Endothelial cell (in vitro differentiated cells): ENCODE measurements around the gene PTPRE. TPM values are rescaled to one million over a fixed set of nuclear protein-coding genes. Genes with fewer than 3 reads are reported as not detected.

Experiments used
- DNase-seq: peaks from one replicate; pipeline ENCODE4 v3.0.0; 2021; ENCODE audit warnings: low spot score
- H3K27ac Mint-ChIP-seq: one replicate; pipeline ENCODE4 v1.8.0; 2021; ENCODE audit warnings: mixed read lengths, inconsistent platforms; ENCODE audit not compliant: unreplicated experiment
- H3K27me3 Mint-ChIP-seq: one replicate; pipeline ENCODE4 v1.8.0; 2021; ENCODE audit warnings: mild to moderate bottlenecking, moderate library complexity, mixed read lengths, inconsistent platforms; ENCODE audit not compliant: unreplicated experiment
- H3K36me3 Mint-ChIP-seq: one replicate; pipeline ENCODE4 v1.8.0; 2021; ENCODE audit warnings: mild to moderate bottlenecking, low read depth, mixed read lengths, inconsistent platforms; ENCODE audit not compliant: unreplicated experiment
- H3K4me1 Mint-ChIP-seq: one replicate; pipeline ENCODE4 v1.8.0; 2021; ENCODE audit warnings: mild to moderate bottlenecking, mixed read lengths, inconsistent platforms; ENCODE audit not compliant: unreplicated experiment
- H3K4me3 Mint-ChIP-seq: one replicate; pipeline ENCODE4 v1.8.0; 2021; ENCODE audit warnings: mild to moderate bottlenecking, mixed read lengths, inconsistent platforms; ENCODE audit not compliant: unreplicated experiment
- H3K9me3 Mint-ChIP-seq: one replicate; pipeline ENCODE4 v1.8.0; 2021; ENCODE audit warnings: mixed read lengths, inconsistent platforms; ENCODE audit not compliant: unreplicated experiment
- CTCF ChIP-seq: fragments of 200-600 bp; sonication (generic); IDR thresholded peaks from one replicate; pipeline ENCODE4 v1.5.0; 2021; ENCODE audit warnings: antibody characterized with exemption; ENCODE audit not compliant: unreplicated experiment
- total RNA-seq: library from RNA; stranded (reverse); fragmentation: NEBNext Ultra II Directional; extraction: Animal tissue kit (Norgen Biotek cat#: 25700); gene quantifications from one replicate; pipeline ENCODE4 v1.2.1, GENCODE V29; 2021; ENCODE audit not compliant: unreplicated experiment

PTPRE gene
- total RNA-seq, 1 donor from 2014 or later: 117 TPM

DNA sequence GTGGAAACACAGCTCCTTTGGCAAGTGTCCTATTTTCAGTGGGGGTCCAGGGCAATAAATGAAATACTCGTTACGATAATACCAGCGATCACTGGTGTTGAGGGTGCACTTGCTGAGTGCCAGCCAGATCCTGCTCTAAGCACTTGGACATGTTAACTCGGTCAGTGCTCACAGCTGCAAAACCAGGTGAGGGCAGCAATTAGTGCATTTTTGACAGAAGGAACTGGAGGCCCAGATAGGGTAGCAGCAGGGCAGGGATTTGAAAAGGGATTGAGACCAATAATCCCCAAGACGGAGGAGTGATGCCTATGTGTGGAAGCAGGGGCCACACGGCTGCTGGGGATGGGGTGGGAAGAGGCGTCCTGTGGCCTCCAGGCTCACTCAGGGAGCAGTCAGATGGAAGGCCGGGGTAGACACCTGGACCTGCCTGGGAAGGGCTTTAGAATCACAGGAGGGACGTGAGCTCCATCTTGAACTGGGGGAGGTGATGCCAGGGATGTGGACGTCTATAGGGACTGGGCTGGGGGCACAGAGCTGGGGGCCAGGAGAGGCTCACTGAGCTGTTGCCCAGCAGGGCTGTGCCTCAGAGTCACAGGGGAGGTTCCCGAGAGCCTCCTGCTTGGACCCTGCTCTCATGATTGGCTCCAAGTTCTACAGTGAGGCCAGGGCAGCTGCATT lies 14.3 kb downstream of the PTPRE start:
- no peak for DNase-seq
- Mint-ChIP-seq H3K27ac (peak overlapping the region; percentile 36), H3K36me3 (peaks cover 16% of the 10 kb centered on the region), H3K9me3 (no peaks in the 10 kb centered on the region), H3K4me3 (no peak overlapping the region), H3K27me3 (peaks cover 17% of the 10 kb centered on the region), H3K4me1 (peaks cover 67% of the 10 kb centered on the region)
- no peak for TF ChIP-seq CTCF

DNA sequence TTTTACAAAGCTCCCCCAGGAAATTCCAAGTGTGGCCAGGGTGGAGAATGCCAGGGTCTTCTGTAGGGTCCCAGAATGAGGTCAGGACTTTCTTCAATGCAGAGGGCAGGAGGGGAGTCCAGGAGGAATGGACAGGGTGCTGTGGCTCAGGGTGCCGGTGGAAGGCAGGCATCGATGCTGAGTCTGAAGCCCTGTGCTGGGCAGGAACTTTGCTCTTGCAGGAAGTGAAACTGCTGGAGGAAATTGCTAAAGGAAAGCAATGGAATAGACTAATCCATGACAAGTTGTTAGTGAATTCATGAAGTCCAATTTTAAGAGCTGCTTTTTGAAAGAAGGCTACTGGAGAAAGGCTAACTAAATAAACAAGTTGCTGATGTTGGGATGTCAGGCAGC lies 14.8 kb downstream of the PTPRE start:
- H3K27me3 Mint-ChIP-seq: peaks cover 17% of the 10 kb centered on the region
- no peaks in the 10 kb centered on the region for H3K9me3 Mint-ChIP-seq
- no peak for TF ChIP-seq CTCF
- peaks cover 67% of the 10 kb centered on the region for H3K4me1 Mint-ChIP-seq
- H3K4me3 Mint-ChIP-seq: no peak overlapping the region
- H3K36me3 Mint-ChIP-seq: peaks cover 18% of the 10 kb centered on the region
- DNase-seq: no peak
- peak overlapping the region; percentile 24 for H3K27ac Mint-ChIP-seq

DNA sequence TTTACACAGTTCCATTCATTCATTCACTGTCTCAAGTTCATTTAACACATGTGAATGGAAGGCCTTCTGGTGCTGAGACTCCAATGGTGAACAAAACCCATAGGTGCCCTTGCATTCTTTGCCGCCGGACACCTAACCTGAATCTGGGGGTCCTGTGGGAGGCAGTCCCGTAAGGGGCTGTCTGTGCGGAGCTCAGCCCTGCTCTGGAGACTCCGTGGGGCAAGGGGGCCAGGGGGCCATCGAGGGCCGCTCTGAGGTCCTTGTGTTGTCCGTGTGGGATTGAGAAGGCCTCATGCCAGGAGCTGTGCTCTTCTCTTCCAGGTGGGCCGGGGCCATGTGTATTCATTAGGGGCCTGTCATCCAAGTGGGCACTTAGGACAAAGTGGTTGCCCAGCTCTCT lies 15.3 kb downstream of the PTPRE start:
- Mint-ChIP-seq H3K36me3 (peaks cover 14% of the 10 kb centered on the region), H3K4me1 (peaks cover 67% of the 10 kb centered on the region), H3K27me3 (peaks cover 14% of the 10 kb centered on the region), H3K4me3 (no peak overlapping the region), H3K9me3 (no peaks in the 10 kb centered on the region), H3K27ac (peak overlapping the region; percentile 24)
- TF ChIP-seq CTCF: no peak
- no peak for DNase-seq

GRCh38 chr10:127922675-127923366 lies 15.9 kb downstream of the PTPRE start:
- no peak for DNase-seq
- Mint-ChIP-seq H3K27me3 (peaks cover 14% of the 10 kb centered on the region), H3K27ac (peak overlapping the region; percentile 42), H3K4me3 (no peak overlapping the region), H3K9me3 (no peaks in the 10 kb centered on the region), H3K36me3 (peaks cover 13% of the 10 kb centered on the region), H3K4me1 (peaks cover 71% of the 10 kb centered on the region)
- no peak for TF ChIP-seq CTCF

DNA sequence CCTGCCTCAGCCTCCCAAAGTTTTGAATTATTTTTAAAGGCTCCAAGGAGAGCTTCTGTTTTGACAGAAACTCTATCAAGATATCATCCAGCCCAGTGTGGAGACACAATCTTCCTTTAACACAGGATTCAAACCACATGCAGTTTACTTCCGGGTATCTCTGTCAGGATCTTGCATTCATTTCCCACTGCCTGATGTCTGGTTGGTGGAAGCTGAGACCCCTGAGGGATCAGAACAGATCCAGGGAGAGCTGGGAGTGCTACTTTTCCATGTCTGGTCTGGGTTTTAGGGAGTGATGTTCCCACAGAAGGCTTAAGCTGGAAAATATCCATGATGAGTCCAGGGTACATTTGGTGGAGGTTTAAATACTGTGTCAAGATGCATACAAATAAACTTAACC lies 16.7 kb downstream of the PTPRE start:
- Mint-ChIP-seq H3K4me3 (no peak overlapping the region), H3K27me3 (peaks cover 12% of the 10 kb centered on the region), H3K36me3 (peaks cover 9% of the 10 kb centered on the region), H3K4me1 (peaks cover 77% of the 10 kb centered on the region), H3K27ac (no peak overlapping the region), H3K9me3 (no peaks in the 10 kb centered on the region)
- TF ChIP-seq CTCF: no peak
- no peak for DNase-seq
